Measurements from ENCODE around the gene RASAL2.
"Not testable (repeated sequence)": the region's sequence is repeated elsewhere in the genome, so short reads cannot be mapped to it uniquely, and the experiment has no call there.

The RASAL2 gene

DNA sequence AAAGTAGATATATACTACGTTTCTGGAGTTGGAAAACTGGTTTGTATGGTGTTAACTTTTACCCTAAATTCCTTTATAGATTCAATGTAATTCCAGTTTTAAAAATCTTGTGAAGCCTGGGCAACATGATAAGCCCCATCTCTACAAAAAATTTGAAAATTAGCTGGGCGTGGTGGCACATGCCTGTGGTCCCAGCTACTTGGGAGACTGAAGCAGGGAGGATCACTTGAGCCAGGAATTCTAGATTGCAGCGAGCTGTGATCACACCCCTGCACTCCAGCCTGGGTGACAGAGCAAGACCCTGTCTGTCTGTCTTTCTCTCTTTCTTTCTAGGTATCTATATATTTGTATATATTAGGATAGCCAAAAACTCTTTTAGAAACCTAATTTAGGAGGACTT lies 260.9 kb downstream of the RASAL2 start:
- DNase-seq = no peak

DNA sequence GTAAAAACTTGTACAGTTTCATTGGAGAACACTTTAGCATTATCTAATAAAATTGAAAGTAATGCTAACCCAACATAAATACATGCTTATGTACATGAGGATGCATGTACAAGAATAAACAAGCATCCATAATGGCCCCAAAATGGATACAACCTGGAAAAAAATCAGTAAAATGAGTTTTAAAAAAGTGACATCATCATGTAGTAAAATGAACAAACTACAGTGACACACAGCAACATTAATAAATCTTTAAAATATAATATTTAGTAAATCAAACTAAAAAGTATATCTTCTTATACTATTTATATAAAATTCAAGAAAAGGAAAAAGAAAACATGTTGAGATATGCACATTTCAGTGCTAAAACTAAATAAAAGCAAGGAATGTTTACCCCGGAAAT lies 262.4 kb downstream of the RASAL2 start:
- no peak for DNase-seq

DNA sequence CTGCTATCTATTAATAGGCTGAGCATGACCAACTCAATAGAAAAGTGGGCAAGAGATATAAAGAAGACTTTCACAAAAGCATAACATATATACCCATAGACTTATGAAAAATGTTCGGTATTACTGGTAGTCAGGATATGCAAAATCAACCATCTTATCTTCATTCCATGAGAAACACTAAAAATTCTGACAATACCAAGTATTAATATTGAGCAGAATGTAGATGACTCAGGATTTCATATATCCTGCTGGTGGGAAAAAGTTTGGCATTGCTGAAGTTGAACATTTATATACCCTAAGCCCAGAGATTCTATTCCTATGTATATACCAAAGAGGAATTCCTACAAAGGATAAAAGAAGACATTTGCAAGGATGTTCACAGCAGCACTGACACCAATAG lies 264.6 kb downstream of the RASAL2 start:
- no peak for DNase-seq

DNA sequence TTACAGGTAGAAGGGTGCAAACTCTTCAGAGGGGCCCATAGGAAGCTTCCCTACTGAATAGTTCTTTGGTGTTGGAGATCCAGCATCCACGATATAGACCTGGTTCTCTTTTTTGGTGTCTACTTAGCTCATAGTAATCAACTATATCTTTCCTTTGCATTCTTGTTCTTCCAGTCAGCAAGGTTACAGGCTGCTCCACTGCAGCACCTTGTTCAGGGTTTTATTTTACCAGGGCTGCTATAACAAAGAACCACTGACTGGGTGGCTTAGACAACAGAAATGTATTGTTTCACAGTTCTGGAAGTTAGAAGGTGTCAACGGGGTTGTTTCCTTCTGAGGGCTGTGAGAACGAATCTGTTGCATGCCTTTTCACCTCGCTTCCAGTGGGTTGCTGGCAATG lies 266.5 kb downstream of the RASAL2 start:
- no peak for DNase-seq

DNA sequence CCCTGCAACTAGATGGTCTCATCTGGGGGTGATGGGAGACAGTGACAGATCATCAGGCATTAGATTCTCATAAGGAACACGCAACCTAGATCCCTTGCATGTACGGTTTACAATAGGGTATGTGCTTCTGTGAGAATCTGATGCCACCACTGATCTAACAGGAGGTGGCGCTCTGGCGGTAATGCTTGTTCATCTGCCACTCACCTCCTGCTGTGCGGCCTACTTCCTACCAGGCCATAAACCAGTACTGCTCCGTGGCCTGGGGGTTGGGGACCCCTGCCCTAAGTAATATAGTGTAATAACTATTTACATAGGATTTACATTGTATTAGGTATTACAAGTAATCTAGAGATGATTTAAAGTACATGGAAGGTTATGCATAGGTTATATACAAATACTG lies 267.9 kb downstream of the RASAL2 start:
- no peak for DNase-seq

DNA sequence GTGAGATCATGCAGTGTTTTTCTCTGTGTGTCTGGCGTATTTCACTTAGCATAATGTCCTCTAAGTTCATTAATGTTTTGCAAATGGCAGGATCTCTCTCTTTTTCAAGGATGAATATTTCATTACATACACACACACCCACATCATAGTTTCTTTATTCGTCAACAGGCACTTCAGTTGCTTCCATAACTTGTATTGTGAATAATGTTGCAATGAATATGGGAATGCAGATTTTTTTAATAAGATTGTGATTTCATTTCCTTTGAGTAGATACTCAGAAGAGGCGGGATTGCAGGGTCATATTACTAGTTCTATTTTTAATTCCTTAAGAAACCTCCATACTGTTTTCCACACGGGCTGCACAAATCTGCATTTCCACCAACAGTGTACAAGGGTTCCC lies 268.8 kb downstream of the RASAL2 start:
- no peak for DNase-seq

DNA sequence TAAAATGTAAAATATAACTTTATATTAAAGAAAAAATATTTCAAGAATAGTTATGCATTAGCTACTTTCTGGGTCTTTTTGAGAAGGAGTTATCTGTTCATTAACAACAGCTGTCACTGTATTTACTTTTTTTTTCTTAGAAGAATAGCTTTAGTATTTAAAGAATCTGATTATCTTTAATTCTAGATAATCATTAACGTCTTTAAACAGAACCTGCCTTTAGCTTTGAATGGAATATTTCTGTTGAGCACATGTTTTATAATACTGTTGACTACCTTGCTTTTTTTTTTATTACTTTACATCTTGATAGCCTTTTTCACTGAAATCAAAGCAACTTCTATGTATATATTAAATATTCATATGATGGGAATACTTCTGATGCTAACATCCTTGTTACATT lies 270.9 kb downstream of the RASAL2 start:
- DNase-seq = no peak

DNA sequence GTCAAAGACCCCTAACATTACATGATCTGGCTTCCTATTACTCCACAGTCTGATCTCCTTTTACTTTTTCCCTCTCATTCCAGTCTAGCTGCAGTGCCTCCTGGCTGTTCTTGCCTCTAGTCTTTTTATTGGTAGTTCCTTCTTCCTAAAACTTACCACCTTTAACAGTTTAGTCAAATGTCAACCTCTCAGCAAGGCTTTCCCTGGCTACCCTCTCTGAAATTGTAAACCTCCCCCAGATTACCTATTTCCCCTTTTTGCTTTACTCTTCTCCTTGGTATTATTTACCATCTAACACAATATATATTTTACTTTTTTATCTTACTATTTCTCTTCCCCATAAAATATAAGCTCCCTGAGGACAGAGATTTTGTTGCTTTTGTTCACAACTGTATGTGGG lies 273.2 kb downstream of the RASAL2 start:
- DNase-seq = no peak

DNA sequence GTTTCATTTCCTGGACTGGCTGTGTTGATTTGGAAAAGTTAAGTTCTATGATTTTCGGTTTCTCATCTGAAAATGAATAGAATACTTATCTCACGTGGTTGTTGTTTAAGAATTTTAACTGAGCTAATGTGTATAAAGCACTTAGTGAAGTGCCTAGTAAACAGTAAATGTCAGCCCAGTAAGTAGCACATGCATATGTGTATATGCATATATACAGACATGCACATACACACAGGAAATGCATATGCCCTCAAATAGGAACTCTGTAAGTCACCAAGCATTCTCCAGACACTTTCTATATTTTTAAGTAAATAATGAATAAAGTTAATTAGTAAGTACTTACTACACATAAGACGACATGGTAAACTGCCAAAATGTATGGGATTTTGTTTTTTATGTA lies 274.3 kb downstream of the RASAL2 start:
- no peak for DNase-seq

DNA sequence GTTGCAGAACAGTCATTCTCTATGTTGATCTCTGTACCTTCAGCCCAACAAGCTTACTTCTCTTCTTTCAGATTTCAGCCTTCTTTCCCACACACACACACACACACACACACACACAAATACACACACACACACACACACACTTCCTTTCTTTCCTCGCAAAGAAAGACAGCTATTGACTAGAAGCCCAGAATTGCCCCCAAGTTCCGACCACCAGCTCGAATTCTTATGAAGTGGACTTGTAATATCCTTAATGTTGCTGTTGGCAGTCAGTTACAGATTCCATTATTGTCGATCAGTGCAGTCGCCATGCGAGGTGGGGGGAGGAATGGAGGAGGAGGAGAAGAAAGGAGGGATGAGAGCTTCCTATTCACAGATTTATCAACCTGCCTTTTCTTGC lies 277.3 kb downstream of the RASAL2 start:
- no peak for DNase-seq

DNA sequence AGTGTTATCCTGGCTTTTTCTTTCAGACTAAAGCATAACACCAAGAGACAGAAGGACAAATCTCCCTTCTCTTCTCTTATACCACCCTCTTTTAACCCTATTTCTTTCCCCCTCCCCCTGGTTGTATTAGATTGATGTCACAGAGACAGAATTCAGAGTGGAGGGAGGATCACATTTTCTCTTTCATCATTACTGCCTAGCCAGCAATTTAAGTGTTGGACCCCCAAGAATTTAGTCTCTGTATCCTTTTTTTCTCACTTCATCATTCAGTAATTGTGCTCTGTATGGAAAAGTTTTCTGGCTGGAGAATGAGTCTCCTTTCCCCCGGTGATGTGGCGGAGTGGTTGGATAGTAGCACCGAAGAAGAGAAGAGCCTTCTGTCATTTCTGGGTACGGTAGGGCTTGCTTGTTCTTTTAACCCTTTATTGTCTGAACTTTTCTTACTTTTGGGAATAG lies 278.1 kb downstream of the RASAL2 start:
- DNase-seq = no peak

DNA sequence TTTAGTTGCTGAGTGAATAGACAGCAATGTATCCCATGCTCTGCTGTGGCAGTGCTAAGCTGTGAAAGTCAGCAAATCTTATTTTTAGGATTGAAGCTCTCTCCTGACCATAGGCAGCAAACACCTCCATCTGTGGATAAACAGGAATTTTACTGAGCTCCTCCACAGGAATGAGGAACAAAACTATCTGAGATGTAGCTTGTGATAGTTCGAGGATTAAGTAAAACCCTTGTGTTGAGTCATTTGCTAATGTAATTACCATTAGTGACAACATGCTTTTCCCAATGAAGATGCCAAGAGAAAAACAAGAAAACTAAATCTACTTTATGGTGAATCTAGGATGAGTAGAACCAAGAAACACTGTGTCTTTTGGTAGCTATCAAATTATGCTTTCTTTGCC lies 280.1 kb downstream of the RASAL2 start:
- no peak for DNase-seq

DNA sequence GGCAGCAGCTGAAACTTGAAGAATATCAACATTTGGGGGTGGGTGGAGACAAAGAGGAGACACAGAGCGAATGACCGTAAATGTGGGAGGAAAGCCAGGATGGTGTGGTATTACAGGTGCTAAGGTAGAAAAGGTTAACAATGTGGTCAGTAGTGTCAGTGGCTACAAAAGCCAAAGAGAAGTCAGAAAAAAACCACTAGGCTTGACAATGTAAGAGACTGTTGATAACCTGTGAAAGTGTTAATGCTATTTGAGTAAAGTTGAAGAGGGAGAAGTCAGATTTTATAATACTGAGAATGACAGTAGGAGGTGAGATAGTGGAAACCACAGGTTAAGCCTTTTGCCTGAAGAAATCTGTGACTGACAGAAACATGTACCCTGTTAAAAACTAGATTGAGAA lies 282.1 kb downstream of the RASAL2 start:
- DNase-seq = no peak

DNA sequence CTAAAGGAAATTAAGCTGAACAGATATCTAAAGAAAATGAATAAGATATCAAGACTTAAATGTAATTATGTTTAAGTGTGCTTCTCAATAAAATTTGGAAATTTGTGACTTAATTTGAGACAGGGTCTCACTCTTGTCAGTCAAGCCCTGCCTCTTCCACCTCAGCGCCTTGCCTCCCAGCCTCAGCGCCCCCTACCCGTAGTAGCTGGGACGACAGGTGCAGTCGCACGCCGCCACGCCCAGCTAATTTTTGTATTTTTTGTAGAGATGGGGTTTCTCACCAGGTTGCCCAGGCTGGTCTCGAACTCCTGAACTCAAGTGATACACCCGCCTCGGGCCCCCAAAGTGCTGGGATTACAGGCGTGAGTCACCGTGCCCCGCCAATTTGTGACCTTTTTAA lies 285.9 kb downstream of the RASAL2 start:
- no peak for DNase-seq

DNA sequence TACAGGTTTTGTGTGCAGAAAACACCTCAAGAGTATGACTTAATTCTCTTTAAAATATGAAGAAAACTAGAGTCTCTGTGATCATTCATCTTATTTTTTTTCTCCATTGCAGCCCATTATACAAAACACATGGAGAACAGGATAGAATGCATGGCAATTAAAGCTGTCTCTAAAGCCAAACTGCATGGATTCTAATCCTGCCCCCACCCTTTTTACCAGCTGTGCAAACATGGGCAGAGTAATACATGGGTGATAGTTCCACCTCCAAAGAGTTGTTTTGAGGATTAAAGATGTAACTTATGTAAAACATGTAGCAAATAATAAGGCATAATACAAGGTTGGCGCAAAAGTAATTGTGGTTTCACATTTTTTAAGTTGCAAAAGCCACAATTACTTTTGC lies 288.5 kb downstream of the RASAL2 start:
- DNase-seq = no peak

DNA sequence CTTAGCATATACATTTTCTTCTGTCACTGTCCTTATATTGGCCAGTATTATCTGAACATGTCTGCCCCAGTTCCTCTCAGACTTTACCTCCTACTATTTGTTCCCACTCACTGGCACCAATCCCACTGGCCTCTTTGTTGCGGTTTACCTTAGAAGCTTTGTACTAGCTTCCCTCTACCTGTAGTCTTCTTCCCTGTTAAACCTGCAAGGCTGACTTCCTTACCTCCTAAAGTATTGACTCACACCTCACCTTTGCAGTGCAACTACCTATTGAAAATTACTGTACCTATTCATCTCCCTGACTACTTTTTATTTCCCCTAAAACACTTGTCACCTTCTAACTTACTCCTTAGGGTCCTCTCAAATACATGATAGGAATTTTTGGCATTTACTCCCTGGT lies 291.8 kb downstream of the RASAL2 start:
- no peak for DNase-seq

DNA sequence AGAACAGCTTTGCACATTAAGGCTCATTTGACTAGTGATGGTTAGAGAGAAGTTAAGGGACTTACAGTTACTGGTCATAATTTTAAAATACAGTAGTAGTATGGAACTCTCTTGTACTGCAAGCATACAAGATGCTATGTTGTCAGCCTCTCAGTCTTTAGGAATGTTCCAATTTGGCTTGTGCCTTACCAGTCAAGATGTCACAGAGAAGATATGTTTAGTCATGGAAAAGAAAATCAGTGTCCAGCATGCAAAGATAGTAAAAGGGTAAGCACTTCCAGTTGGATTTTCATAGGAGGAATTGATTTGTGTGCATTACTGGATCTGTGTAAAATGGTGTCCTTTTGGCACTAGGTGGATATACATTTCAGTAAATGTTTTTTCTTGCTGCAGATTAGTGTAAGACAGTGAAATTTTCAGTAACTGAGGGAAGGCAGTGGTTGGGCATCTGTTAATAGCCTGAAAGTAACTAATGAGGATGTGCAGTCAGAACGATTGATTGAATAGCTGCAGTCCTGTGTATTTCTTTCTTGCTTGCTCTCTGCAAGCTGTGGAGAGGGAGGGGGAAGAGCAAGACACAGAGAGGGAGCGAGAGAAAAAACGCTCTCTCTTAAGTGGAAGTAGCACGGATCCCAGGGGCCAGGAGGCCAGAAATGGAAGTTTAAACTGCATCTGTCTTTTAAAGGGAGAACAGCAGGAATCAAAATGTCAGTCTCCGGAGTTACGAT lies 294.7 kb downstream of the RASAL2 start:
- no peak for DNase-seq

DNA sequence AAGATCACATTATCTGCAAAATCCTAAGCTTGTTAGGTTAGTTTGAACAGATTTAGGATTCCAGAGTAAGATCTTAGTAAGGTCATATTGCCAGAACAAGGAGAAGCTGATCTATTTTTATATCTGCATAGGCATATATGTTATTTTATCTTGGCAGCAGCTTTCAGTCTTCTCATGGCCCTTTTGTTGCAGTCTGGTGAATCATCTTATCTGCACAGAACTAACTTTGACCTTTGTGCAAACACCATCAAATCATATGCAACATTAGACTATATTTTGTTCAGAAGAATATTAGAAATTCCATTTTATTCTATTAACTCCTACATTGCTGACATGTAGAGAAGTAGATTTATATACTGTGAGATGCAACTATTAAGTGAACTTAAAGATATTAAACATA lies 295.5 kb downstream of the RASAL2 start:
- DNase-seq = no peak

DNA sequence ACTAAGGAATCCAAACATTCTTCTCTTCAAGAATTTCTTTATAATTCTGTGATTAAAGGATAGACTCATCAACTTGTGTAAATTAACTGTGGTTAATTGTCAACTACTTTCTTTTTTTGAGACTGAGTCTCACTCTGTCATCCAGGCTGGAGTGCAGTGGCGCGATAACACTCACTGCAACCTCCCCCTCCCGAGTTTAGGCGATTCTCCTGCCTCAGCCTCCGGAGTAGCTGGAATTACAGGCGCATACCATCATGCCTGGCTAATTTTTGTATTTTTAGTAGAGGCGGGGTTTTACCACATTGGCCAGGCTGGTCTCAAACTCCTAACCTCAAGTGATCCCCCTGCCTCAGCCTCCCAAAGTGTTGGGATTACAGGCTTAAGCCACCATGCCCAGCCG lies 296.4 kb downstream of the RASAL2 start:
- not testable (repeated sequence) for DNase-seq

DNA sequence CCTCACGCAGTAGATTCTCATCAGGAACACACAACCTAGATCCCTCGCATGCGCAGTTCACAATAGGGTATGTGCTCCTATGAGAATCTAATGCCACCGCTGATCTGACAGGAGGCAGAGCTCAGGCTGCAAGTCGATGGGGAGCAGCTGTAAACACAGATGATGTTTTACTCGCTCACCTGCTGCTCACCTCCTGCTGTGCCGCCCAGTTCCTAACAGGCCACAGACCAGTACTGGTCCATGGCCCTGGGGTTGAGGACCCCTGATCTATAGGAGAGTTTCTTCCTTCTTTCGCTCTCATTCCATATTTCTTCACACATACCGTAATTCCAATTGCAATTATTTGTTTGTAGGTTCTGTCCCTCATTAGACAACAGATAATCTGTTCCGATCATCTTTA lies 299.5 kb downstream of the RASAL2 start:
- no peak for DNase-seq

DNA sequence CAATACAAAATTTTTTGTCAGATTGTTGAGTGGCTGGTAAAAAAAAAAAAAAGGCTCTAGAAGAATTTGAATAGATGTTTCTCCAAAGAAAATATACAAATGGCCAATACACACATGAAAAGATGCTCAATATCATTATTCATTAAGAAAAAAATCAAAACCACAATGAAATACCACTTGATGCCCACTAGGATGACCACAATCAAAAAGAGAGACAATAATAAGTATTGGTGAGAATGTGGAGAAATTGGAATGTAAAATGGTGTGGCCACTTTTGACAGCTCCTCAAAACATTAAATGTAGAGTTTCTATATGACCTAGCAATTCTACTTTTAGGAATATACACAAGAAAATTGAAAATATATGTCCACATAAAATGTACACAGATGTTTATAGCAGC lies 302.9 kb downstream of the RASAL2 start:
- no peak for DNase-seq

DNA sequence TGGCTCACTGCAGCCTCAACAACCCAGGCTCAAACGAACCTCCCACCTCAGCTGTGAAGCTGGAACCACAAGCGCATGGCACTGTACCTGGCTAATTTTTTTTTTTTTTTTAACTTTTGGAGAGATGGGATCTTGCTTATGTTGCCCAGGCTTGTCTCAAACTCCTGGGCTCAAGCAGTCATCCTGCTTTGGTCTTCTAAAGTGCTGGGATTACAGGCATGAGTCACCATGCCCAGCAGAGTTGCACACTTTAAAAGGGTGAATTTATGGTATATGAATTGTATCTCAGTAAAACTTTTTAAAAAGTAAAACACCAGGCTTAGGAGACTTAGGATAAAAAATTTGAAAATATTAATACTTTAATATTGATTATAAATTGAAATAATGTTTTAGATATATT lies 303.8 kb downstream of the RASAL2 start:
- no peak for DNase-seq

DNA sequence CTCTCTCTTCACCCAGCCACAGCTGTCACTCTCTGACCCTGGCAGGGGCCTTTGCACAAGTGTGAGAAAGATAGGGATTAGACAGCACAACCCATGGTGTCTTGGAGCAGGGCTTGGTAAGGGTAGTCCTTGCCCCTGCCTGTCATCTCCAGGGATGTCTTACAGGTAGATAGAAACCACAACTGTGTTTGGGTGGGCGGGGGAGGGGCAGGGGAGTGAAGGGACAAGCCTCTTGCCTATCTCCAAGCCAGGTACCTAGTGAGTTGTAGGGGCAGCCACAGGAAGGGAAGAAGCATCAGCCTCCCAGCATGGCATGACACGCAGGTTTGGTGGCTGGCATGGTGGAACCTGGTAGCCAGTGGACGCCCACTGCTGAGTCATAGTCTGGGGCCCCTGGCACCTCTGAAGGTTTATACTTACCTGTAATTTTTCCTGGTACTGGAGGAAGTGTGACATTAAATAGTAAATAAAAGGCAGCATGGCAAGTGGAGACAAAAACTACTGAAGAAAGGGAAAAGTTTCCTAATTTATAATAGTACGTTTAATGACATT lies 305.3 kb downstream of the RASAL2 start:
- DNase-seq = no peak

DNA sequence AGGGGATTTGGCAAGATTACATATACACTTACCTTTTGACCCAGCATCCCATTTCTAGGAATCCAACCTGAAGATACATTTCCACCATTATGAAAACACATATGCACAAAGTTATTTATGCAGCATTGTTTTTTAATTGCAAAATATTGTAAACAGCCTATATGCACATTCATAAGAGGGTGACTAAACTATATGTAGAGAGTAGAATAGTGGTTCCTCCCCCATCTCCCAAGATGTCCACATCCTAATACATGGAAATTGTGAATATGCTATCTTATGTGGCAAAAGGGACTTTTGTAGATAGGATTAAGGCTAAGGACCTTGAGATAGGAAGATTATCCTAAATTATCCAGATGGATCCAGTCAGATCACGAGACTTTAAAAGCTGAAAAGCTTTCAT lies 311.2 kb downstream of the RASAL2 start:
- no peak for DNase-seq

DNA sequence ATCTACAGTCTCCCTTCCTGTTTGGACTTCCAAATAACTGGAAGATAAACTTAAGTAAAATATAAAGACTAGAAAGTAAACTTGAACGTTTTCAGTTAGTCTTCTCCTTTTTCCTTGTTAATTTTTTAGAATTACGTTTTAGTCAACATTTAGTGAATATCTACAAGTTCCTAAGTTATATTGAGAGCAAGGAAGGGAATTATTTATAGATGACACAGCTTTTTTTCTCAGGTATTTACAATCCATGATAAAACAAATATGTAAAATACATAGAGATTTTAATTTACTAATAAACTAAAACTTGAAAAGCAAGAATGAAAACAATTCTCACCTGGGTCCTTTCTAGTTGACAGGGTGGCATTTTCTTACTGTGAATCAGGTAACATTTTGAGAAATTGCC lies 313.3 kb downstream of the RASAL2 start:
- no peak for DNase-seq
